Endometrium (tissue), 2 donors: ENCODE results near the gene TMEM87B.
"Not testable (repeated sequence)": the region's sequence is repeated elsewhere in the genome, so short reads cannot be mapped to it uniquely, and the experiment has no call there.

Source experiments
- FAIRE-seq: peaks from 2 replicates; lab custom pipeline; 2012; peaks lifted over from hg19 to GRCh38; lab: Jason Lieb, UNC
- donor health status: control.
- donor health status: control.

Gene TMEM87B

DNA sequence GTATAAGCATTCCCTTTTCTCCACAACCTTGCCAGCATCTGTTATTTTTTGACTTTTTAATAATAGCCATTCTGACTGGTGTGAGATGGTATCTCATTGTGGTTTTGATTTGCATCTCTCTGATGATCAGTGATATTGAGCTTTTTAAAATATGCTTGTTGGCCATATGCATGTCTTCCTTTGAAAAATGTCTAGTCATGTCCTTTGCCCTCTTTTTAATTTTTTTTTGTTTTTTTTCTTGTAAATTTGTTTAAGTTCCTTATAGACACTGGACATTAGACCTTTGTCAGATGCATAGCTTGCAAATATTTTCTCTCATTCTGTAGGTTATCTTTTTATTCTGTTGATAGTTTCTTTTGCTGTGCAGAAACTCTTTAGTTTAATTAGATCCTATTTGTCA lies 14.7 kb downstream of the TMEM87B start:
- not testable (repeated sequence) for FAIRE-seq

DNA sequence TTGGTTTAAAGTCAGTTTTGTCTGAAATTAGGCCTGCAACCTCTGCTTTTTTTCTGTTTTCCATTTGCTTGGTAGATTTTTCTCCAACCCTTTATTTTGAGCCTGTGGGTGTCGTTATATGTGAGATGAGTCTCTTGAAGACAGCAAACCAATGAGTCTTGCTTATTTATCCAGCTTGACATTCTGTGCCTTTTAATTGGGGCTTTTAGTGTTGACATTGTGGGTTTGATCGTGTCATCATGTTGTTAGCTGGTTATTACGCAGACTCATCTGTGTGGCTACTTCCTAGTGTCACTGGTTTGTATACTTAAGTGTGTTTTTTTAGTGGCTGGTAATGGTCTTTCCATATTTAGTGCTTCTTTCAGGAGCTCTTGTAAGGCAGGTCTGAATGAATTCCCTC lies 18.8 kb downstream of the TMEM87B start:
- no peak for FAIRE-seq

DNA sequence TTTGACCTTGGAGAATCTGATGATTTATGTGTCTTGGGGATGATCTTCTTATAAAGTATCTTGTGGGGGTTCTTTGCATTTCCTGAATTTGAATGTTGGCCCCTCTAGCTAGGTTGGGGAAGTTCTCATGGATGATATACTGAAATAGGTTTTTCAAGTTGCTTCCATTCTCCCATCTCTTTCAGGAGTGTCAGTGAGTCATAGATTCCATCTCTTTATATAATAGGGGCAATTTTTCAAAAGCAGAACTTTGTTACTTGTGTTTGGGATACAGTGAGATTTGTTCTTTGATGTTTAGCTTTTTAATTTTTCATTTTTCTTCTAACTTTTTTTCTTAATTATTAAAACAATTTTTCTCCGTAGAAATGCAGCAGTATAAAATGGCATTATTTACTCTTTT lies 19.4 kb downstream of the TMEM87B start:
- FAIRE-seq = no peak

DNA sequence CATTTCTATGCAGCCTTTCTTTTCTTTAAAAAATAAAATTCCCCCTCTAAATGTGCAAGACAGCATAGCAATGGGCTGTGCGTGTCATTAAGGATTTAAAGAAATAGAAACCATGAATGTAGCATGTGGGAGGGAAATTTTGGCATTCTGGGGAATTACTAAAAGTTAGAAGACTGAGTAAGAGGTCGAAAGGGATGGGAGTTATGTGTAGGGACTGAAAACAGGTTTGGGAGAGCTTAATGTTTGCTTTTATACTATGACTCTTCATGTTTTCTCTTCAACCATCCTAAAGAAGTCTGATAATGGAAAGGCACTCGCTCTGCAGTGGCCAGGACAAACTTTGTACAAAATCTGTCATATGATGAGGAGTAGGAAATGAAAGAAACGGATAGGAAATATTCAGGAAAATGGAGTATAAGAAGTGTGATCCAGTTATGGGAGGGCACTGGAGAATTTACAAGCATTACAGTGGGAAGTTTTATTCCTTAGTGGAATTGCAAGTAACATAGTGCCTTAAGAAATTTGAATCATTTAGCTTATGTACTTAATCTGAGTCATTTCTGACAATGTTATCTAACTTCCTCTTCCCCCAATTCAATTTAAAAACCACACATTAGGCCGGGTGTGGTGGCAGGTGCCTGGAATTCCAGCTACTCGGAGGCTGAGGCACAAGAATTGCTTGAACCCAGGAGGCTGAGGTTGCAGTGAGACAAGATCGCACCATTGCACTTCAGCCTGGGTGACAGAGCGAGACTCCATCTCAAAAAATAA lies 20.6 kb downstream of the TMEM87B start:
- no peak for FAIRE-seq

DNA sequence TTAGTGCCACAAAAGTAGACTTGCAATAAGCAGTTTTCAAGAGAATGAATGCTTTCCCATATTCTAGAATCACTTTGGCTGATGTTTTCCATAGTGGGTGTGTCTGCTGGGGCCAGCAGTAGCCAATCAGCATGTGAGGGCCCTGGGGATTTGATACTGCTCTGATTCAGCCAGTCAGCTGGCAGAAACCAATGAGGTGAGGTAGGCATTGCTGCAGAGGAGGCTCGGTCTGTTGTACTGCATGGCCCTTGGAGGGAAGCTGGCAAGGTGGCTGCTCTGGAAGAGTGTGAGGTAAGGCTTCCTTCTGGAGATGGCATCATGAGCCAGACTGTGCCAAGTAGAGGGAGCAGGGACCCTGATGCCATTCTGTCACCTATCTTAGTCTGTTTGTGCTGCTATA lies 22.7 kb downstream of the TMEM87B start:
- FAIRE-seq = no peak

DNA sequence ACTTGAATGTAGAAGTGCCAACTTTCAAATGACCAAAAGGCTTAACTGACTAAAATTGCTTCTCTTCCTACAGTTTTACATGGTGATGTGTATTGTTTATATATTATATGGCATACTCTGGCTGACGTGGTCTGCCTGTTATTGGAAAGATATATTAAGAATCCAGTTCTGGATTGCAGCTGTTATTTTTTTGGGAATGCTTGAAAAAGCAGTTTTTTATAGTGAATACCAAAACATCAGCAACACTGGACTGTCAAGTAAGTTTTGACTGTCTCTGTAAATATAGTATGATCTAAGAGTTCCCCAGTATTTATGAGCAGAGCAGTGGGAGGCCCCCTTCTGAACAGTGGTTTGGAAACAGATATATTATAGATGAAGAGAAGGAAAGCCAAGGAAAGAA lies 26.2 kb downstream of the TMEM87B start:
- peak; percentile 86 for FAIRE-seq

DNA sequence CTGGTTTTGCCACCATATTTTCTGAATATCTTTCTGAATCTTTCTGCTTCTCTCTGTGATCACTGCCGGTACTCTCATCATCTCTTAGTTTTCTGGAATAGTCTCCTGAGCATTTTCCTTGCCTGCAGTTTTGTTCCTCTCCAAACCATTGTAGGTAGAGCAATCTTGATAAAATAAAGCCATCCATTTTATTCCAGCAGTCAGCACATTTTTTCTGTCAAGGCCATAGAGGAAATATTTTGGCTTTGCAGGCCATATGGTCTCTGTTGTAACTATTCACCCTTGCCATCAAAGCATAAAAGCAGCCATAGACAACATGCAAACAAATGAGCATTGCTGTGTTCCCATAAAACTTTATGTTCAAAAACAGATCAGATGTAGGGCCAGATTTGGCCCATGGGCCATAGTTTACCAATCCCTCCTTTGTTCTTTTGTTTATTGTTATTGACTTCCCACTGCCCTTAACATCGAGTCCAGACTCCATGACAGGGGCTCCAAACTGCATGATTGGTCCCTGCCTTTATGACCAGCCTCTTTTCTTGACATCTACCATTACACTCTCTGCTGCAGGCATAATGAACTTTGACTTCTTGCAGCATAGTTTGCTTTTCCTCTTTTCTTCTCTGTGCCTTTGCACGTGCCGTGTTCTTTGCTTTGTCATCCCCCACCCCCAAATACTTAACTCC lies 29.8 kb downstream of the TMEM87B start:
- peak; percentile 98 for FAIRE-seq

DNA sequence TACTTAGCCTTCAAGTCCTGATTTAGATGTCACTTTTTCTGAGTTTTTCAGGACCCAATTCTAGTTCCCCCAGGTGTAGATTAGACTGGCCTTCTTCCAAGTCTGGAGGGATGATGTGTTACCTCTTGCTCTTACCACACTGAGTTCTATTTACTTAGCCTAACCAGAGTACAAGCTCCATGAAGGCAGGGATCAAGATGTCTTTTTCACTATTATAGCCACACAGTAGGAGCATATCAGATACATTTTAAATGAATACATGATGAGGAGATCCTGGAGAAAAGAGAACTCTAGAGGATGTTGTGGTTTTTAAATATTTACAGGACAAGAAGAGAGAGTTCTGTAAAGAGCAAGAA lies 30.3 kb downstream of the TMEM87B start:
- no peak for FAIRE-seq

DNA sequence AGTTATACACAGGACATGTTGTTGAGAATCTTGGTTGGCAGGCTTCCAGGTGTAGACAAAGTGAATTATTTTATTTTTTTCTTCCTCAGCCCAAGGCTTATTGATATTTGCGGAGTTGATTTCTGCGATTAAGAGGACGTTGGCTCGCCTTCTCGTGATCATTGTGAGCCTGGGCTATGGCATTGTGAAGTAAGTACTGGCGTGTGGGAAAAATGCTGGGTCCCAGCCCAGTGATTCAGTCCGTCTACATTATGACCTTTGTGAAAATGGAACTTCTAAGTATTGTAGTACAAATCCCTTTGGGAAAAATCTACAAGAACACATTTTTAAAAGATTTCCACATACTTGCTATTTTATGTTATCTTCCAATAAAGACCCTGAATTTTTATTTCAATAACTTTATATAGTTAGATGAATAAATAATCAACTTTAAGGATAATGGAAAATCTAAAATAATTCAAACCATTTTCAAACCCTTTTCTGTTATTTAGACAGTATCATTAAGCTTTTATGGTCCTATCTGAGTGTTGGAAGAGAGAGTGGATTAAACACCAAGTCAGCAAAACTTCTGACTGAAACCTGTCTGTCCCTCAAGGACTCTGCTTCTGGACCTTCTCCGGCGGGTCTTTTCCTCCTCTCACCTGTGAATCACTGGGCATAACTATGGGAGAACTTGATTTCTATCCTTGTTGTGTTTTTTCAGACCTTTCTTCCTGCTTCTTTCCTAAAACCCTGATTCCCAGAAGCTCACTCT lies 31.0 kb downstream of the TMEM87B start:
- peak; percentile 51 for FAIRE-seq

DNA sequence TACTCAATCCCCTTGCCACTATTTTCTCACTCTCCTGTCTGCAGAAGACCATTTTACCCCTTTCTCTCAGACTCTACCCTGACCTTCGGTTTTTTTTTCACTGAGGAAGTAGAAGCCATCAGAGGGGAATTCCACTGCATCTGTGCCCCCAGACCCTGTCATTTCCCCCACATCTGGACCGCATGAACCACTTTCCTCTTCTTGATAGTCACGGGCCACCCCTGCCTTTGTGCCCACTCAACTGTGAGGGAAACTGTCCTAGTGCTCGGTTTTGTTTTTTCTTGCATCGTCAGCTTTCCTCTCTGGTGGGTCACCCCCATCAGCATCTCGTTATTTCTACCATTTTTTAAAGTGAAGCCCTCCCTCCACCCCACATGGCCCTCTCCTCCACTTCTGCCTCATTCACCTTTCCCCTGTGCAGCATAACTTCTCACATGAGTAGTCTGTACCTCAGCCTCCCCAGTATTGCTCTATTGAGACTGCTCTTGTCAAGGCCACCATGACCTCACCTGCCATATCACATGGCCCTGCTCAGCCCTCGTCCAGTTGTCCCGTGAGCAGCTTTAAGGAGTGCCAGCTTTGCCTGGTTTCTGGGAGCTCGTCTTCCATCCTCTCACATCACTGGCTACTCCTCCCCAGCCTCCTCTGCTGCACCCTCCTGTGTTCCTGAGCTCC lies 32.4 kb downstream of the TMEM87B start:
- FAIRE-seq = no peak

DNA sequence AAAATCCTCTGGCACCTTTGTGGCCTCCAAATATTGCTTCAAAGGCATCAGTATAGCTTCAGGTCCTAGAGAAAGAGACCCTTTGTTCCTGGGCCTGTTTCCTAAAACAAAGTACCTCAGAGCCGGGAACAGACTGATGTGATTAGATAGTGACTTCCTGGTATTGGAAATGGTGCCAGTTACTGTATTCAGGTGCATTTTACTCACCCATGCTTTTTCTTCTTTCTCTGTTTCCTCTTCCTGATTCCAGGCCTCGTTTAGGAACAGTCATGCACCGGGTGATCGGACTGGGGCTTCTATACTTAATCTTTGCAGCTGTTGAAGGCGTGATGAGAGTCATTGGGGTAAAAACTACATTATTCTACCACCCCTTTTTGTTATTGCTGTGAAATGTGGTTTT lies 34.3 kb downstream of the TMEM87B start:
- no peak for FAIRE-seq

DNA sequence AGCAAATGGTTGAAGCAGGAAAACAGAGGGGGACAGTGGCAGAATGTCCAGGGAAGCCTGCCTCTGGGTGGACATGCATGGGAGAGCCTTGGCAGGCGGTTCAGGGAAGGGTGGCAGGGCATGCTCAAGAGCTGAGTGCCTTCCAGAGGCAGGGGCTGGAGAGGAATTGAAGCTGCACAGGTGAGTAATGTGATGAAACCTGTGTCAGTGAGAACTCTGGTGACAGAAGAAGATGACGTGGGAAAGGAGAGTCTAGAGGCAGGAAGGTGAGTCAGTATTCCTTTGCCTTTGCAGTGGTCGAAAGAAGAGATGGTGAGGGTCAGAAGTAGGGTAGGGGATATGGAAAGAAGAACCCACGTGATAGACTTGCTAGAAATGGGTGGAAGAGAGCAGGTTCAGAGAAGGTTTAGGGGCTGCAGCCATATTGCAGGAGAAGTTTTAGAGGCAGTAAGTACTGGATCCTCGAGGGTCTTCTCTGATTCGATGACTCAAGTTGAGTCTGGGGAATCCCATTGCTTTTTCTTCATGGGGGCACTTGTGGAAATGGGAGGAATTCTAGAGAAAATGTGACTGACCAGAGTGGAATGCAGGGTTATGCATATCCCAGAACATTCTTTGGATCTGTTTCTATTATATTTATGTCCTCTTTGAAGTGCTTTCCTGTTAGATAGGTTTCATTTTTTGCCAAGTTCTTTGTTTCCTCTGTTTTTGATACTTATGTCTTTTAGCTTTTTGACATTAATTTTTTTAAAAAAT lies 37.4 kb downstream of the TMEM87B start:
- FAIRE-seq = peak; percentile 72

DNA sequence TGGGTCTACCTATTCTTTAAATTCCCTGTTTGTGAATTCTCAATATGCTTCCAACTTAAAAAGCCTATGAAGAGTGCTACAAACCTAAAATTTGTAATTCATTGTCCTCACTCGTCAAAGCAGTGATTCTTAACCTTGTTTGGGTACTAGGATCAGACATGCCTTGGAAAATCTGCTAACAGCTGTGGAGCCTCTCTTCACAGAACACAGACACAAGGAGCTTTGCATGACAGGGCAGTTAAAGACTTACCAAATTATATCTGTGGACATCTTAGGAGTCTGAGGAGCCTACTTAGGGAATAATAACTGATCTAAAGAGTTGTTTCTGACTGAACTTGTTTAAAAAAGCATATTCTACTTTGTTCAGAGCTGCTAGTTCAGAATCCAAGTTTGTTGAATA lies 38.1 kb downstream of the TMEM87B start:
- FAIRE-seq = no peak

DNA sequence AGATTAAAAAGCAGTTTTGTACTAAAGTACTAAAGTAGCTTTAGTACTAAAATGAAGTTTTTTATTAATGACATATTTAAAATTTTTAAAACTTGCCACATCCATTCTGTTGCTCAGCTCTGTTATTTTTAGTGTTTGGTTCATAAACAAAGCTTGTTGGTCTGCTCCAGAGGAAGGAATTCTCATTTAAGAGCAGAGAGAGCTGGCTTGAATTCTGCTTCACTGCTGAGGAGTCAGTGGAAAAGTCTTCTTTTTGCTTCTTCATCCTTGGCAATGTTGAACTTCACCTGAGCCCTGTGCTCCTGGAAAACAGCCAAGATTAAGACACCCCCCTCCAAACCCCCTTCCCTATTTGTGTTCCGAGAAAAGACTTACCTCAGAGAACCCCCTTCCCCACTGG lies 40.6 kb downstream of the TMEM87B start:
- FAIRE-seq = peak; percentile 85

DNA sequence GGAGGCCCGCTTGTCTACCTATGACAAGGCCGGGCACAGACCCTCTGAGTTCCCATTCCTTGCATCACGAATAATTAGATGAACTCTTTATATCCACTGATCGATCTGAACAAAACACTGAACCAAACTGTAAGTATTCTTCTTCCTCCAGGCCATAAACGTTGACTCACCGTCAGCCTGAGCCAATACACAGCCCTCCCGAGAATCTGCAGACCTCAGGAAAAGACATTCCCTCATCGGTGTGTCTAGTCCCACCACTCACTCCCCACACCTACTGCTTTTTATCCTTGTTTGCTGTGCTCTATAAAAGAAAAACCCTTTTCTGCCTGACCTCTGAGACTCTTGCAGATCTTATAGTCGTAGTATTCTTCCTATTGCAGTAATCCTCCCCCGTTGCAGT lies 41.0 kb downstream of the TMEM87B start:
- peak; percentile 61 for FAIRE-seq

DNA sequence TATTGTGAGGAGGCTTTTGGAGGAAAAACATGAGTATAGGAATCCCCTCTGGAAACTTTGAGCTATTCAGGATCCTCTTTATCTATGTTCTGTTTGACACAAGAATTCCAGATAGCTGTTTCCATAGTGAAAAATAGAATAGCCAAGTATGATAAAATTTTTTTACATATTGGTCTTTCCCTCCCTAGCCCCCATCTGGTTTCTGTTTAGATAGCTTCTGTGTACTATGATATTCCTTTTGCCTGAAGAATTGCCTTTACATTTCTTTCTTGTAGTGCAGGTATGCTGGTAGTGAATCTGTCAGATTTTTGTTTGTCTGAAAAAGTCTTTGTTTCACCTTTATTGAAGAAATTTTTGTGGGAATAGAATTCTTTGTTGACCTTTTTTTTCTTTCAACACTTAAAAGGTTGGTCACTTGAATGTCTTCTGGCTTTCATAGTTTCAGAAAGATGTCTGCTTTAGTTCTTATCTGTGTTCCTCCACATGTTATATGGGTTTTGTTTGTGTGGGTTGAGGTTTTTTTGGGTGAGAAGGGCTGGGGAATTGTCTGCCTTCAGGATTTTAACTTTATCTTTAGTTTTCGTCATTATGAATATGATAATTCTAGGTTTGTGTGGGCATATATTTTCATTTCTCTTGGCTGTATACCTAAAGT lies 53.2 kb downstream of the TMEM87B start:
- no peak for FAIRE-seq

DNA sequence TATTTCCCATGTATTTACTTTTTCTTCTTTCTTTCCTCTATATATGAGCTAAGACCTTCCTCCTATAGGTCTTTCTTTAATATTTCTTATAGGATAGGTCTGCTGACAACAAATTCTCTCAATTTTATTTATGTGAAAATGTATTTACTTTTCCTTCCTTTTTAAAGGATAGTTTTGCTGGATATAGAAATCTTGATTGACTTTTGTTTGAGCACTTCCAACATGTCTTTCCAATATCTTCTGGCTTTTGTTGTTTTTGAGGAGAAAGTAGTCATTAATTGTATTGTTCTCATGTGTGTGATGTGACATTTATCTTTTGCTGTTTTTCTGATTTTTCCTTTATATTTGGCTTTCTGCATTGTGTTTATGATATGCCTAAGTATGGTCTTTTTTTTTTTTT lies 54.2 kb downstream of the TMEM87B start:
- peak; percentile 26 for FAIRE-seq

DNA sequence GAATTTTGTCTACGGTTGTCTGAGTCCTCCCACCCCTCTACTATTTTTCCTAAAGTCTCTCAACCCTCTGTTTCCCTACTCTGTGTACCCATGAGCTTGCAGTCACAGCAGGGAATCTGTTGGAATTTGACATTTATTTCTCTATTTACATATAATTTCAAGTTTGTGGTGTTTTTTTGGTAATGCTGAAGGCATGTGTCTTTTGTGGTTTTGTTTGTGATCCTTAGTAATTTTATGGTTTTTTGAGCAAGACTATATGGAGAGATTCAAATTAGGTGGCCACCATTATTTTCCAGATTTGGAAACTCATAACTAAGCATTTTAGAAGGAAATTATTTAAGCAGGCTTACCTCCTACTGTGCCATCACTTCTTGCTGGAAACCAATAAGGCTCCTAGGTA lies 55.9 kb downstream of the TMEM87B start:
- FAIRE-seq = no peak

DNA sequence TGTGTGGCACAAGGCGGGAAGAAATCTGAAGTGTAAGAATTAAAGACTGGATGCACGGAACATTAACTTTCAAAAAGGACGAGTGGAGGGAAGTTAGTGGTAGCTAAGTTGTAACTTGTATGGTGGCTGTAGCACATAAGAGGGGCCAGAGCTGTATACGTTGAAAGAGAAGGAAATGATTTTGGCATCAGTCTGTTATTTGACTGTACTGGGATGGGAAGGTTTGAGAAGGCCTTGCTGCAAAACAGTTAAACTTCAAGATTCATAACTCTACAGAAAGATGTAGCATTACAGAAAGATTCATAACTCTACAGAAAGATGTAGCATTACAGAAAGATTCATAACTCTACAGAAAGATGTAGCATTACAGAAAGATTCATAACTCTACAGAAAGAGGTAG lies 58.3 kb downstream of the TMEM87B start:
- not testable (repeated sequence) for FAIRE-seq

DNA sequence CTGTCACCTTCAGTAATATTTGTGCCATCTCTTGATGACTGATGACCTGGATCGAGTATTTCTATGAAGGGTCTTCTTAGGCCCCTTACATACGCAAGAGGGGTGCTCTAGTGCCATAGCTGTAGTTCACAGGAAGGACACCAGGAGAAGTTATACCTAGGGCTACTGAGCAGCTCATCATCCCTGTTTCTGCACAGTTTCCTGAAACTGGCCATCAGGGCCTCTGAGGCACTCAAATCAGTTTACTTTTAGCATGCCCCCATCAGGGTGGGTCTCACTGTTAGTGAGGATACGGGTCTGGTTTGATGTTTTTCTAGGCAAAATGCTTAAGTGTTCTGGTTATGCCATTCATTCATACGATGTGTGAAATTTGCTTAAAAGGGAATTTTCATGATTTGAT lies 63.1 kb downstream of the TMEM87B start:
- FAIRE-seq = no peak

DNA sequence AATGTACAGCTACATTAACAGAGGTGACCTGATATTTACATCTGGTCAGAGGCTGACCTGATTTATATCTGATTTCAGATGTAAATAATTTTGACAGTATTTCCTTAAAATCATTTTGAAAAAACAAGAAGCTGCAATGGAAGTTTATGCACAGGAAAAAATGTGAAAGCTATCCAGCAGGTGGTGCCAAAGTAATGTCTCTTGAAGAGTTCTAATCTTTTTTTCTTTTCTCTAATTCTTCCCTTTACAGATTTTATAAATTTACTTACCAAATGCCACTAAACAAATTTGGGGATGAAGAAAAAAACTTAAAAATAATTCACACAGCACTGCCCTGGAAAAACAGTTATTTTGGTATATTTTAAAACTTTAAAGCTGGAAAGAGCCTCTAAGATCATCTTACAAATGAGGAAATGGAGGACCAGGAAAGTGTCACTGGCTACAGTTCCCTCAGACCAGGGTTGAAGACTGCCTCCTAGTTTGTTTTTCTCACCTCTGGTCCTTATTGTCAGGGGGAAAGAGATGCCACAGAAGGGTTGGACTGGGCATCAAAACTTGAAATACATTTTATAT lies 66.7 kb downstream of the TMEM87B start:
- FAIRE-seq = peak; percentile 90
